HG03025 (cell line): ENCODE data around the gene PRRT1.
"Not testable (repeated sequence)": the region's sequence is repeated elsewhere in the genome, so short reads cannot be mapped to it uniquely, and the experiment has no call there.

ENCODE experiments used
- ATAC-seq: cut with Tn5 transposase; IDR thresholded peaks from one replicate; pipeline ENCODE4 v1.9.1; 2021; ENCODE audit warnings: mild to moderate bottlenecking, moderate library complexity; ENCODE audit not compliant: unreplicated experiment, low FRiP score

PRRT1 gene

DNA sequence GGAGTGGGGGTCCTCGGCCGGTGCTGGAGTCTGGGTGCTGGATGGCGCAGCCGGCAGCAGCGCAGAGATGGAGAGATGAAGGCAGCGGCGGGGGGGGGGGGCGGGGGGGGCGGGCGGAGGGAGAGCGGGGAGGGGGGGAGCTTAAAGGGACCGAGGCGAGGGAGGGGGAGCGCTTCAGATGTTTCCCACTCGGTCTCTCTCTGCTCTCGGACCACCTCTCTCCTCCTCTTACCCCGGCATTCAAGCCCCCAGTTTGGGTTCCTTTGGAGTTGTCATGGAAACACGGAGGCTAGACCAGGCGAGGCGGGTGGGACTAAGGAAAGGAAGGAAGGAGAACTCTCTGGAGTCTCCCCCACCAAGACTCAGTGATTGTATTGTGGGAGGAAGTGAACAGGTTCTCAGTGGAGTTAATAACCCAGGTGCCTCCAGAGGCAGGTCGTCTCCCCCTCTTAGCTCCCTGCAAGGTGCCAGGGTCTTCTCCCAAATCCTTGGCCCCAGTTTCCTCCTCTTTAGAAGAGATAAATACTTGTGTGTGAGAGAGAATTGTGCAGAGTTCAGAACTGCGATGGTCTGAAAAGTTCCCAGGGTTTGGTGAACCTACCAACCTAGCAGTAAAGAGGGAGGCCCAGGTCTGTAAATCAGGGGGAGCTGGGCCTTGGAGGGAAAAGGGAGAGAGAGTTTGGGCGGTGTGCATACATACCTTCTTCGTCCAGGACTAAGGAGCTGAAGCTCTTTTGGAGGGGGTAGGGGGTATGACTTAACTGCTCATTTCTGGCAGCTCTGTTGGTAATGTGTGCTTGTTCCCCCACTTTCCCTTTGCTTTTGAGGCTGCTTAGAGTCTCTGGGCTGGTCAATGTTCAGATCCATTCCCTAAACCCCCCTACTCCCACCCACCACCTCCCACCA lies at the start of gene PRRT1:
PRRT1 (minus strand) TSS at position 77 of the 906 bp plus-strand sequence. CDS start 112 bp downstream, outside the sequence.
- no peak for ATAC-seq

DNA sequence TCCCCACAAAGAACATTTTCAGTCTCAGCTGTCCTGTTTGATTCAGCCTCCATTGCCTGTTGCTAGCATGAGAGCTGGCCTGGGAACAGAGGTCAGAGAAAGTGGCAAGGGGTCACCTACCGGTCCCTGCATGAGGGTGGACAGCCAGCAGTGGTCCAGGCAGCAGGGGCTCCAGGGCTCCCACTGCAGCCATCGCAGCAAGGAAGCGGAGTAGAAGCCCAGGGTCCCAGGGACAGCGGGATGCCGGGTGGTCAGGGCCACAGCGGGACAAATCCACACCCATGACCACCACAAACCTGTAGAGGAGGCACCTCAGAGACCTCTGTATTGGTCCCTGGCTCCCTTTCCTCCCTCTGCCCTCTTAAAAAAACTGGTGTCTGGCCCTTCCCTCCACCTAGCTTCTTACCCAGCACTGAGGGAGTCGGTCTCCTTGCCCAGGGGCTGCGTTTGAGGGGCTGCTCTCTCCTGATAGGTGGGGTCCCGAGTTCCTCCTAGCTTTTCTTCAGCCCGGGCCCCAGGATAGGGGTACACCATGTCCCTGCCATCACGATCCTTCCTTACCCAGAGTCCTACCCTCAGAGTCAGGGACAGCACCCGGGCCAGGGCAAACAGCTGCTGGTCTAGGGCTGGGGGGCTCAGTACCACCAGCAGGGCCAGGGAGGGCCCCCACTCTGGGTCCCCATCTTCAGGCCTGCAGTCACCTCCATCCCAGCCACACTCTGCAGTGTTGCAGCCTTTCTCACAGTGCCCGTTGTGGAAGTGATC lies 49.2 kb upstream of the PRRT1 start:
- ATAC-seq, result no peak

DNA sequence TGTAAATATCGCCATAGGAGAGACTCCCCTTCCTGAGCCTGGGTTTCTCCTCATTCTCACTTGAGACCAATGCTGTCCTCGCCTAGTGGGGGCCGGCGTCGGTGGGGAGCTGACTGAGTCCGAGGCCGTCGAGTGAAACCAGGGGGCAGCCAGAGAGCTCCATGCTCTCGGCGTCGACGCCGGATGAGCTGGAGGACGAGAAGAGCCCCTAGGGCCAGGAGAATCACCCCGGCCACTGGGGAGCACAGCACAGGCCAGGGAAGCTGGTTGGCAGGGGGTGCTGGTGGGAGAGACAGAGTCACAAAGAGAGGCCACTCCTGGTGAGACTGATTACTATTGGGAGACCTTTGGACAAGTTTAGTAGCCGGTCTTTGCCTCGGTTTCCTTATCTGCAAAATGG lies 47.1 kb upstream of the PRRT1 start:
- no peak for ATAC-seq

DNA sequence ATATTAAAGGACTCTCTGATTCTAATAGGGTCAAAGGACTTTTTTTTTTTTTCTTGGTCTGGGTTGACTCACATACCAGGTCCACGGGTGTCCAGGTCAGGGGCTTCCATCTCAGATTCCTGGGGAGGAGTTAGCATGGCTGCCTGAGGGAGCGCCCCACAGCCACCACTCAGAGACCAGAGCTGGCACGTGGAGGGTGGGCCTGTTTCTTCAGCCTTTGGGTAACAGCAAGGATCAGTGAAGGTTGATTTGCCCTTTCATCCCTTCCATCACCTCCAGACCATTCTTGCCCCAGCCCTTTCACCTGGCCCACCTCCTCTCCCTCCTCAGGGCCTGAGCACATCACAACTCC lies 46.6 kb upstream of the PRRT1 start:
- ATAC-seq, result no peak

DNA sequence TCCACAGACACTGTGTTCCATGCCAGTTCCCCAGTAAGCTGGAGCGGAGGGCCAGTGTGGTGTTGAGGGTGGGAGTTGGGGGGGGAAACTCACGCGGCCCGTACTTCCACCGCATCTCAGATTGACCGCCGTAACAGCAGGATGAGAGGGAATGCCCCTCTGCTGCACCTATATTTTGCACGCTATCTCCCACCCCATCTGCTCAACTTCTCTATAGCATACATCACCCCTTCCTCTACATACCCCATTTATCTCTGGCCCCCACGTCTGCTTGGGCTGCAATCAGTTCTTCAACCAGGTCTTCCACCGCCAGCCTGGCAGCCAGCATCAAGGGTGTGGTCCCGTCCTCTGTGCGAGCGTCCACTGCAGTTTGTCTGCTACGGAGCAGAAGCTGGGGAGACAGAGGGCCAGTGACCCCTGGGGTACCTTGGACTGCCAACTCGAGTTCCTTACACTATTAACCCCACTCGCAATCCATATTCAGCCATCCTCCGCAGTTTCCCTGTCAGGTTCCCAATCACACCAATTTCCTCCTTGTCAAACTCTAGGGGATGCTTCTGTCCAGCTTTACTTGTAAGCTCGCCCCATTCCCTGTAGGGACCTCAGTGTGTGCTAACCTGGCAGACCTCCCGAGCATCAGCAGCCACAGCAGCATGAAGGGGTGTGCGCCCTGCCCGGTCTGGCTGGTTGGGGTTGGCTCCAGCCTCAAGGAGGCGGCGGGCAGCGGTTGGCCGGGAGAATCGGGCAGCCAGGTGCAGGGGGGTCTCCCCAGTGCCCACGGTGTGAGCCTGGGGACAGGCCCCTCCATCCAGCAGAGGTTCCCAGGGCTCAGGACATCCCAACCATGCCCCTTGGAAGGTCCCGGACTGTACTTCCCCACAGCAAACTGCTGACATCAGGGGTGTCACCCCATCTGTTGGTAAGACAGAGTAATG lies 45.2 kb upstream of the PRRT1 start:
- no peak for ATAC-seq

DNA sequence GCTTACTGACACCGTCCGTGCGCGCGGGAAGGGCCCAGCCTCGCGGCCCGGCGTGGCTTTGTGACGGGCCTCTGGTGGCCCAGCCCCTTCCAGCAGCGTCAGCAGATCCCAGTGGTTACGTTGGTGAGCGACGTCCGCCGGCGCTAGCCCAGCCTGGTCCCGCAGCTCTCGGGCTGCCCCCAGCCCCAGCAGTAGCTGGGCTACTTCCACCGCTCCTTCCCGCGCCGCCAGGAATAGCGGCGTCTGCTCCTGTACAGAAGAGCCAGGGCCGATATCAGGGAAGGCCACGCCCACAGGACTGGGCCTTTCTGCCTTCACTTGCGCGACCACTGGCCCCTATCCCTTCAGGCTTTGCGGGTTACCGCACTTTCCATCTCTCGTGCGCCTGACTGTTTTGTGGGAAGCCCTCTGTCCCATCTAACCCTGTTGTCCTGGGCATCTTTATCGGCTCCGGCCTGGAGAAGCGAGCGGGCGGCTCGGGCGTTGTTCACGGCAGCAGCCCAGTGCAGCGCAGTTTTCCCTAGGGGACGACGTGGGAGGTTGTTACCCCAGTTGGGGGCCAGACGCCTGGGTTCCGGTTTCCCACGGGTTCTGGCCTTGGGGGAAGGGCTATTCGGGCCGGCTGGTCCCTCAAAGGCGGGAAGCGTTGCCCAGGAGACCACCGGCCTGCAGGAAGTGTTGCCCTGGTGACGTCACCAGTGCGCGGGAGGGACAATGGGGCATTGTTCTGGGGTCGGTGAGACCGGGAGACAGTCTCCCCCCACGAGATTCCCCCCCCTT lies 44.4 kb upstream of the PRRT1 start:
- ATAC-seq, result peak; percentile 75

DNA sequence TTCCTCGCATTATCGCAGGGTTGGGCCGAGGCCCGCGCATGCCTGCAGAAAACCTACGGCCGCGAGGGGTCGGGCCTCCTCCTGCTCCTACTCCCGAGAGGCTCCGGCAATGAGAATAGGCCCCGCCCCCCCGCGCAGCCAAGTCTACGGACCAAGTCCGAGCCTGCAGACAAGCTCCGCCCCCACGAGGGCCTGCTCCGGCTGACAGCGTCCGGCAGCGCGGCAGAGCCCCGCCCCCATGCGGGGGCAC lies 43.8 kb upstream of the PRRT1 start:
- no peak for ATAC-seq

DNA sequence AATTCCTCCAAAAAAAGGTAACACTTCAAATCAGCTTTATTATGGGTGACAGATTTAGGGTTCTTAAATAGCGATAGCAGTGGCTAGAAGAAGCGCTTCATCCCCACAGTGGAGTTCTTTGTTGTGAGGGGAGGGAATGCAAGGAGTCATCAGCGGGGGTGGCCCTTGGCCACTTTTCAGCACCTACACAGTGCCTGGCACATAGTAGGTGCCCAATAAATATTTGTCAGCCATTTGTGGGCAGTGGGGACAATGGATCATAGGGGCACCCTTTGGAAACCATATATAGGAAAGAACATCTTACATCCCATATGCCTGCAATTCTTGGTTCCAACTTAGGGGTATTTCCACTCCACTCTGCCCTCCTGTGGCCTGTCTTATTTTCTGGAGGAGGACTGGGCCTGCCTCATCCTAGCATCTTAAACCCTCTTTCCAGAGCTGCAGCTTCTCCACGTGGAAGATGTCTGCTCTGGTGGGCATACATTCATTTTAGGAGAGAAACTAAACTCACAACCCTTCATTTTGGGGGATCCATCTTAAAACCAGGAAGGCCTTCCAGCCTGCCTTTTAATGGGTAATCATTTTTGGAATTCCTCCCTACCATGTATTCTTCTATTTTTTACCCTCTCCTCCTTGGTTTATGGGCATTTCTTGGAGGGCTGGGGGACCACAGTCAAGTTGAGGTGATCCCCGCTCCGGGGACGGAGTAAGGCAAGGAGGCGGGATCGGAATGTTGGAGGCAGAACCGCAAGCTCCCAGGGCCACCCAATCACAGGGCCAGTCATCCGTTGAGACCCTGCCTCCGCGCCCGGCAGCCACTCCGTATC lies 43.3 kb upstream of the PRRT1 start:
- no peak for ATAC-seq

DNA sequence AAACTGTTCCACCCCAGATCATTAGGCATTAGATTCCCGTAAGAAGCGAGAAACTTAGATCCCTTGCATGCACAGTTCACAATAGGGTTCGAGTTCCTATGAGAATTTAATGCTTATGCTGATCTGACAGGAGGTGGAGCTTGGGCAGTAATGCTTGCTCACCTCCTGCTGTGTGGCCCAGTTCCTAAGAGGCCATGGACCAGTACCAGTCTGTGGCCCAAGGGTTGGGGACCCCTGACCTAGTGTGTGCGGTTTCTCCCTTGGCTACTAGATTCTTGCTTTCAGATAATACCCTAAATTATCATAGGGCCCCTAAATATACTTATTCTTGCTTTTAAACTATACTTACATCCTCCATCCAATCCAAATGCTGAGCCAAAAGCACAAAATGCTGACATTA lies 42.6 kb upstream of the PRRT1 start:
- ATAC-seq, result no peak

DNA sequence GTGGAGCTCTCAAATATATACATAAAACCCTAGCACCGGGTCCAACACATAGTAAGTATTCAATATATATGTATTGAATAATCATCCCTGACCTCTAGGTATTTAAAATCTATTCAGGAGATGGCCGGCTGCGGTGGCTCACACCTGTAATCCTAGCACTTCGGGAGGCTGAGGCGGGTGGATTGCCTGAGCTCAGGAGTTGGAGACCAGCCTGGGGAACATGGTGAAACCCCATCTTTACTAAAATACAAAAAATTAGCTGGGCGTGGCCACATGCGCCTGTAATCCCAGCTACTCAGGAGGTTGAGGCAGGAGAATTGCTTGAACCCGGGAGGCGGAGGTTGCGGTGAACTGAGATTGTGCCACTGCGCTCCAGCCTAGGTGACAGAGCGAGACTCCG lies 41.4 kb upstream of the PRRT1 start:
- ATAC-seq, result not testable (repeated sequence)

DNA sequence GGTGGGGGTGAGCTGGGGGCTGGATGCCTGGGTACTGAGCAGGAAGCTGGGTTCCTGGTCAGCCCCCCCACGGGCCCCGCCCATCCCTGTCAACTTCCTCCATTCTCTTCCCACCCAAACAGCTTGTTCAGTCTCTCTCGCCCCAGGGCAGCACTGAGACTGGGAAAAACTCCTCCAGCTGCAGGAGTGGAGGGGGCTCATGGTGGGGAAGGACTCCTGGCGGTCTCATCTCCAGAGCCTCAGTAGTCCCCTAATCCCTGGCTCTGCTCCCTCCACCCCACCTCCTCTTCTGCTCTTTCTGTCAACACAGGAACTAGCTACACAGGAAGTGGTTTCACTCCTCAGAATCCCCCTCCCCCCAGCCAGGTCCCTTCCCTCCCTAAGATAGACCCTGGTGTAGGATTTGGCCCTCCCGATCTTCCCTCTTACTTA lies 40.9 kb upstream of the PRRT1 start, which contains the start of gene GPSM3:
GPSM3 (minus strand) TSS at position 36 of the 432 bp plus-strand sequence. CDS start 130 bp downstream, outside the sequence.
- no peak for ATAC-seq

DNA sequence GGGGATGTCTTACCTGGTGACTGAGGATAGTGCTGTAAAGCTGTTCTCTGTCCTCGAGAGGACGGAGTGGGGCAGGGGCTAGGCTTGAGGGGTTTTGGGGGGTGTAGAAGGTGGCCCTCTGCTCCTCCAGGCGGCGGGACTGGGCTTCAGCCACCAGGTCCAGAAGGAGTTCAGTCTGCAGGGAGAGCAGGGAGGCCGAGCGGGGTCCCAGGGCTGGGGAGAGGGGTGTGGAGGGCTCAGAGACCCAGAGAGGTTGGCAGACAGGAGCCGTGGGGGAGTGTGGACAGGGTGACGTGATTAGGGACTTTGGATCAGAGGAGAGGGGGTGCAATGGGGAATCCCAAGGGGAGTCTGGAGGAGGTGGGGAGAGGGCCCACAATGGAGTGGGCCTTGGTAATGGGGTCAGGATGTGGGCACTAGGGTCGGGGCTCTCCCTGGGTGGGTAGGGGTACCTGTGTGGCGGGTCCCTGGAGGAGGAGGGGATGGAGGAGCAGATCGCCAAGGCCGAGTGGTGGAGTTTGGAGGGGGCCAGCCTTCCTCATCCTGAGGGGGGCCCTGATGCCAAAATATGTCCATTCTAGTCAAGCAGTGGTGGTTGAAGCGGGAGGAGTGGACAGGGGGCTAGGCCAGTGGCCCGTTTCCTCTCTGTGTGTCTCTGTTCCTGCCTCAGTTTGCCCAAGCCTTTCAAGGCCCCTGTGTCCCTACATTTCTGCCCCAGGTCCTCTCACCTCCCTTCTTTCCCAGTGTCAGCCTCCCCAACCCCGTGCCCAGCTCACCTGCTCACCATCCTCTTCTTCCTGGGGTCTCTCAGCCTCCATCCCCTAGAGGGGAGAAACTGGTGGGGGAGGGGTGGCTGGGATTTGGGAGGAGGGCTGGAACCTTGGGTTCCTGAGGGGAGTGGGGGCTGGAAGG lies 40.2 kb upstream of the PRRT1 start:
- no peak for ATAC-seq

DNA sequence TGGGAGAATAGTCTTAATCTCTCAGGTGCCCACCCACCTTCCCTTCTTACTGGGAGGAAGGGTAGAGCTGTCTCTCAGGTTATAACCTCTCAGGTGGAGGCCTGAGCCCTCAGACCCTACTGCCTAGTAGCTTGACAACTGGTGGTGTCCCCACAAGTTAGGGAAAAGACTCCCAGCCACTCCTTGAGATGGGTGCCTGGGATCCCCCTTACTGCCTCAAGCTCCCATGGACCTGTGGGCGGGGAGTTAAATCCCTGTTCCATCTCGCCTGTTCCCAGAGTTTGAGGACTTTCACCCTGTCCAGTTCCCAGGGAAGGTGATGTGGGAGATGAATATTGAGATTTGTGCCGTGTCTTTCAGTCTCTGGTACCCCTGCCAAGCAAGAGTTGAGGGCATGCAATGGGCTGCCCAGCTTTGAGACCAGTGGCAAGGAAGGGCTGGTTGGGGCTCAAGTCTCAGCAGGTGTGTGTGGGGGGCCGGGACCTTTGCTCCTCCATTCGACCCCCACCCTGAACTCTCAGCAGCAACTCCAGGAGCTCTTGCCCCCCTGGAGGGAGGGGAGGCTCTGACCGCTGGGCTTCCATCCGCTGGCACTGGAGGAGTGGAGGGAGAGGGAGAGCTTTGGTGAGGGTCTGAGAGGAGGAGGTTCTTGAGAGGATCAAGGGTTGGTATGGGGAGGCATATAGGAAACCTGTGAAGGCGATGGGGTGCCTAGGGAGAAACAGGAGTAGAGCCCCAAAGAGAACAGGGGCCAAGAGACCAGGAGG lies 39.4 kb upstream of the PRRT1 start:
- no peak for ATAC-seq

DNA sequence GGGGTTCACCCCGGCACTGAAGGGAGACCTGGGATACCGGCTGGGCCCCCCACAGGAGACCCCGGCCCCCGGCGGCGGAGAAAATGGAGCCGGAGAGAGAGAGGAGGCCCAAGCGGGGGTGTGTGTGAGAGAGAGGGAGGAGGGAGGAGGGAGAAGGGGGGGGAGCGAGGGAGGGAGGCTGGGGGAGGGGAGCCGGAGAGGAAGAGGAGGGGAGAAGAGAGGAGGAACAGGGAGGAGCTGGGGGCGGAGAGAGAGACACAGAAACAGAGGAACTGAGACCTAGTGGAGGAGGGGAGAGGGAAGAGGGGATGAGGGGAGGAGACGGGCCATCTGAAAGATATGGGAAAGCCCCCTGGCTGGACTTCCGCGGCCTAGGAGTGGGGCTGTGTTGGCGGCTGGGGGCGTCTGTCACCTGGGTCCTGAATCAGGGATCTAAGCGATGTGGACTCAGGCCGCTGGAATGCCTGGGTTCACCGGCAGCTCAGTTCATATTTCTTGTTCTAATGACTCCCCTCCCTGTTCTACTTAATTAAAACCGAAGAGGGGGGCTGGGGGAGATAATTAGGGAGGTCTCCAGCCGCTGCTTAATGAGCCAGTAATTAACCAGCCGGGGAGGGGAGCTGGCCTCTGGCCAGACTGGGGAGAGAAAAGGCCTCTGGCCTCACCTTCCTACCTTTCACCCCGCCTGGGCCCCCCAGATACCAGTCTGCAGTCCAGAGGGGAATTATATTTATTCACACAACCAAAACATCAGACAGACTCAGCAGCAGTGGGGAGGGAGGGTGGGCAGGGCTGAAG lies 38.5 kb upstream of the PRRT1 start, which contains the start of gene PBX2:
PBX2 (minus strand) TSS at position 149 of the 798 bp plus-strand sequence. CDS start 287 bp downstream, outside the sequence.
- peak; percentile 45 for ATAC-seq

DNA sequence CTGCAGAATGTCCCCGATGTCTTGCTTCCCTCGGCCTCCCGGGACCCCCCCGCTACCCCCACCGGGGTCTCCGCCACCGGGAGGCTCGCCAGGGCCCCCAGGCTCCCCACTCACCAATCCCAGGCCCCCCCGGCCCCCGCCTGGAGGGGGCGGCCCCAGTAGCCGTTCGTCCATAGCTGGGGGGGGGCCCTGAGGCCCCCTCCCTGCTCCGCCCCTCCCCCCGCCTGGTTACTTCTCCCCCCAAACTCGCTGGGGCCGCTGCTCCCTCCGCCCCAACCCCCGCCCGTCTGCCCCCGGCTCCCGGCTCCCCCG lies 38.0 kb upstream of the PRRT1 start:
- no peak for ATAC-seq

DNA sequence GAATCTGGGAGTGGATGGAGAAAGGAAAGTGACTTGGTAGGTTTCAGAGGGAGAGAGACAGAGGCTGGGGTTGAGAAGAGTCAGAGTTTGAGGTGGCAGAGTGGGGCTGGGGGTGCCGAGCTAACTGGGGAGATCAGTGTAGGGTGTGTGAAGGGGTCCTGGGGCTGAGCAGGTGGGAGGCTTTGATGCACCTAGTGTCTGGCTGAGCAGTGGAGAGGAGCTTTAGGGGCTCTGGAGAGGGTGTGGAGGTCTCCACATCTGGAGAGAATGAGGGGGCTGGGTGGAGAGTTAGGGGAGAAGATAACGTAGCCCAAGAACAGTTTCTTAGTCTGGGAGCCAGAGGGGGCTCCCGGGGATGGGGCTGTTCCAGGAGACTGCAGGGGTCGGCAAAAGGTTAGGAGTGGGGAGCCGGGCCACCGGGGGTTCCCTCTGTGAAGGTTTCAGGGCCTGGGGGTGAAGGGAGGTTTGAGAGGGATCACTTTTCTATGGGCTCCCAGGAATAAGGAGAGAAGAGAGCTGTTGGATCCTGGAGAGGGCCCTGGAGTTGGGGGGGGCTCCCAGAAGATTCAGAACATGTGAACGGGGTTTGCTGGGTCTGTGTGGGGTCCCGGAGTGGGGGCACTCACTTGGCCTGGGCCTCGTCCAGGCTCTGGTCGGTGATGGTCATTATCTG lies 37.5 kb upstream of the PRRT1 start:
- ATAC-seq, result no peak
